HTERT RPE-1 (cell line): ENCODE measurements around the gene MYO1H.

Experiments used
- in situ Hi-C: fragments of 300-500 bp; cut with MboI; formaldehyde crosslinking; loops from 4 replicates; pipeline ENCODE4 v1.14.3; 2020; ENCODE audit warnings: low sequenced_read_pairs

Gene MYO1H

GRCh38 chr12:109445191-109445609, 97.5 kb downstream of the MYO1H start:
- in situ Hi-C loops: no loop called here

GRCh38 chr12:109446869-109447268, 99.2 kb downstream of the MYO1H start:
- in situ Hi-C loops: no loop called here

GRCh38 chr12:109447482-109447881, 99.8 kb downstream of the MYO1H start:
- in situ Hi-C loops: no loop called here

GRCh38 chr12:109448272-109448671, 100.6 kb downstream of the MYO1H start:
- in situ Hi-C loops: no loop called here

GRCh38 chr12:109448707-109449390, 101.1 kb downstream of the MYO1H start:
- in situ Hi-C loops: no loop called here

GRCh38 chr12:109449845-109450532, 102.3 kb downstream of the MYO1H start:
- in situ Hi-C loops: no loop called here

- in situ Hi-C loops: no loop called here
Observed at GRCh38 chr12:109450980-109451379, 103.3 kb downstream of the MYO1H start.

- in situ Hi-C loops: no loop called here
Observed at GRCh38 chr12:109451400-109451799, 103.7 kb downstream of the MYO1H start.

GRCh38 chr12:109452489-109452888, 104.8 kb downstream of the MYO1H start:
- in situ Hi-C loops: no loop called here

GRCh38 chr12:109455706-109456105, 108.0 kb downstream of the MYO1H start:
- in situ Hi-C loops: no loop called here

GRCh38 chr12:109458086-109458485, 110.4 kb downstream of the MYO1H start:
- in situ Hi-C loops: no loop called here

GRCh38 chr12:109458771-109459208, 111.1 kb downstream of the MYO1H start:
- in situ Hi-C loops: no loop called here

GRCh38 chr12:109459247-109459646, 111.5 kb downstream of the MYO1H start:
- in situ Hi-C loops: no loop called here

- in situ Hi-C loops: no loop called here
Observed at GRCh38 chr12:109460538-109460937, 112.8 kb downstream of the MYO1H start.

GRCh38 chr12:109461049-109461845, 113.5 kb downstream of the MYO1H start:
- in situ Hi-C loops: no loop called here

- in situ Hi-C loops: no loop called here
Observed at GRCh38 chr12:109461846-109462756, 114.4 kb downstream of the MYO1H start.

- in situ Hi-C loops: no loop called here
Observed at GRCh38 chr12:109462868-109463692, 115.4 kb downstream of the MYO1H start.

GRCh38 chr12:109463756-109464155, 116.1 kb downstream of the MYO1H start:
- in situ Hi-C loops: no loop called here

- in situ Hi-C loops: no loop called here
Observed at GRCh38 chr12:109464642-109465351, 117.1 kb downstream of the MYO1H start.
